Sigmoid colon (tissue), 3 donors: ENCODE results near the gene AHCY.

Source experiments
- POLR2A ChIP-seq, 2 donors: fragments of 450-650 bp; IDR thresholded peaks; one replicate each; pipeline ENCODE4 v1.6.1; 2016; ENCODE audit warnings: antibody characterized with exemption in 2 of 2, mild to moderate bottlenecking in 2 of 2, moderate library complexity in 2 of 2
- TF ChIP-seq, protein P1 (sequence below), 4 experiments: fragments of 450-650 bp in 3 of 4; fragments of 200-600 bp in 1 of 4; IDR thresholded peaks; one replicate each; pipeline ENCODE4 v1.5.1; 2016 to 2019; ENCODE audit warnings: antibody characterized with exemption in 4 of 4, mild to moderate bottlenecking in 3 of 4, moderate library complexity in 2 of 4

GRCh38 chr20:34271956-34272355, 31.2 kb downstream of the AHCY start:
- TF ChIP-seq, protein P1, sequence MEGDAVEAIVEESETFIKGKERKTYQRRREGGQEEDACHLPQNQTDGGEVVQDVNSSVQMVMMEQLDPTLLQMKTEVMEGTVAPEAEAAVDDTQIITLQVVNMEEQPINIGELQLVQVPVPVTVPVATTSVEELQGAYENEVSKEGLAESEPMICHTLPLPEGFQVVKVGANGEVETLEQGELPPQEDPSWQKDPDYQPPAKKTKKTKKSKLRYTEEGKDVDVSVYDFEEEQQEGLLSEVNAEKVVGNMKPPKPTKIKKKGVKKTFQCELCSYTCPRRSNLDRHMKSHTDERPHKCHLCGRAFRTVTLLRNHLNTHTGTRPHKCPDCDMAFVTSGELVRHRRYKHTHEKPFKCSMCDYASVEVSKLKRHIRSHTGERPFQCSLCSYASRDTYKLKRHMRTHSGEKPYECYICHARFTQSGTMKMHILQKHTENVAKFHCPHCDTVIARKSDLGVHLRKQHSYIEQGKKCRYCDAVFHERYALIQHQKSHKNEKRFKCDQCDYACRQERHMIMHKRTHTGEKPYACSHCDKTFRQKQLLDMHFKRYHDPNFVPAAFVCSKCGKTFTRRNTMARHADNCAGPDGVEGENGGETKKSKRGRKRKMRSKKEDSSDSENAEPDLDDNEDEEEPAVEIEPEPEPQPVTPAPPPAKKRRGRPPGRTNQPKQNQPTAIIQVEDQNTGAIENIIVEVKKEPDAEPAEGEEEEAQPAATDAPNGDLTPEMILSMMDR (IDR thresholded peaks at IDR 0.05) = no peak
- no peak for TF ChIP-seq POLR2A (IDR thresholded peaks at IDR 0.05)
